ENCODE results near the gene SIRPA. TPM values are rescaled to one million over a fixed set of nuclear protein-coding genes. Genes with fewer than 3 reads are reported as not detected.

The SIRPA gene
- total RNA-seq, 1 donor, result 12.2 TPM

DNA sequence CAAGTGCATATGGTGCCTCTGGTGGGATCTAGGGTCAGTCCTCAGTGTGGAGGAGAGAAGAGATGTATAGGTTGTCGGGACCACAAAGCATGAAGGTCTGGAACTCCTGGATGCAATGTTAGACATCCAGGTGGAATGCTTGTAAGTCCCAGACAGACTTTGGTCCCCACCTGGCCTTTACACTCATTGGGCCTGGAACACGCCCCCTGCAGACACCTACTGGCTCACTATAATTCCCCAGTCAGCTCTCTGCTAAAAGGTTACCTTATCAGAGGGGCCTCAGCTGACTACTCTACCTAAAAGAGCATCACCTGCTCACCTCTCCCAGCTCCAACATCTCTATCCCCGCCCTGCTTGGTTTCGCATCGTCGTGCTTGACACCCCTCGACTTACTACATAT lies 41.7 kb upstream of the SIRPA start:
- TF ChIP-seq CTCF (IDR thresholded peaks at IDR 0.05; ENCODE audit: insufficient read depth, low read length), result no peak
- no peak overlapping the region for H3K4me3 ChIP-seq (ENCODE audit: low read depth, low read length)

DNA sequence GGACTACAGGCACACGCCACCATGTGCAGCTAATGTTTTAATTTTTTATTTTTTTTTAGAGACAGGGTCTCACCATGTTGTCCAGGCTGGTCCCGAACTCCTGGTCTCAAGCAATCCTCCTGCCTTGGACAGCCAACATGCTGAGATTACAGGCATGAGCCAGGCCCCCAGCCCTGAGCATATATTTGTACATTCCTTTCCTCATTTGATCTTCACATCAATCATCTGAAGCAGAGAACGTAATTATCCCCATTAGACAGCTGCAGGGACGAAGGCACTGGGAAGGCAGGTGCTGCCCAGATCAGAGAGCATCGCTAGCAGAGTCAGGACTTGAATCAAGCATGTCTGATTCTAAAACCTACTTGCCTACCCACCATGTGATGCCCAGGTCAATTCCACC lies 41.0 kb upstream of the SIRPA start:
- no peak for DNase-seq (ENCODE audit: low read depth)
- H3K4me3 ChIP-seq (ENCODE audit: low read depth, low read length), result no peak overlapping the region
- no peak for TF ChIP-seq CTCF (IDR thresholded peaks at IDR 0.05; ENCODE audit: insufficient read depth, low read length)

More for the DNA sequence above, 41.7 kb upstream of the SIRPA start:
- no peak for DNase-seq (ENCODE audit: low read depth)

- no peak for DNase-seq (ENCODE audit: low read depth)
- no peak for TF ChIP-seq CTCF (IDR thresholded peaks at IDR 0.05; ENCODE audit: insufficient read depth, low read length)
- H3K4me3 ChIP-seq (ENCODE audit: low read depth, low read length), result no peak overlapping the region
Observed at GRCh38 chr20:1855109-1855508, 40.1 kb upstream of the SIRPA start.

DNA sequence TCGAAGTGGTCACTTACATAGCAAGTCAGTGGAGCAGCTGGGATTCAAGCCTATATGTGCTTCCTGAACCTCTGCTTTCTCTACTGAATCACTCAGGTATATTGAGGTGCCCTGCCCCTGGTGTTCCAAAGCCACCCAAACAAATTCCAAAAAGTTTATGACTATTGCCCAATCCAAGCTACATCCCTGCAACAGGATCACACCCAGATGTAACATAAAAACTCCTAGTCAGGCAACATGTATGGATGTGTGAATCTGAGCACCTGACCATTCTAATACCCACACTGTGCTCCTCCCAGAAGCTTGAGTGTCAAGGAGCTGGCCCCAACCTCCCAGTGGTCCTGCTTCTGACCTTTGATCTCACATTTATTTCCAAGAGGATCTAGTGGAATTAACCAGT lies 39.5 kb upstream of the SIRPA start:
- DNase-seq (ENCODE audit: low read depth), result no peak
- H3K4me3 ChIP-seq (ENCODE audit: low read depth, low read length), result no peak overlapping the region
- TF ChIP-seq CTCF (IDR thresholded peaks at IDR 0.05; ENCODE audit: insufficient read depth, low read length), result no peak

DNA sequence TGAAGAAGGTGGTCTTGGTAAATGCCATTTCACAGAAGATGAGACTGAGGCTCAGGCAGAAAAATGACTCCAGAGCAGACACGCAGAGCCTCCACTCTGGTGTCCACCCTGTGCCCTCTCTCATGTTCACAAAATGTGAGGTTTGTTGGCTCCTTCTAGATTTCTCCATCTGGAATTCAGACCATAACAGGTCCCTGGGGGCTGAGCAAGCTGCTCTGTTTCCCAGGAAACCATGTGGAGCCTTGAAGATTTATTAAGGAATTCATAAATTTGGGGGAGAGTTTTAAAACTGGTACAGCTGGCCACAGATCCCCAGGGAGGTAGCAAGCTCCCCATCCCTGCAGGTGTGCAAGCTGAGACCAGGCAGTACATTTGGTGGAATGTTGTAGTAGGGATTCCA lies 38.8 kb upstream of the SIRPA start:
- no peak overlapping the region for H3K4me3 ChIP-seq (ENCODE audit: low read depth, low read length)
- peak; percentile 43 for DNase-seq (ENCODE audit: low read depth)
- no peak for TF ChIP-seq CTCF (IDR thresholded peaks at IDR 0.05; ENCODE audit: insufficient read depth, low read length)

DNA sequence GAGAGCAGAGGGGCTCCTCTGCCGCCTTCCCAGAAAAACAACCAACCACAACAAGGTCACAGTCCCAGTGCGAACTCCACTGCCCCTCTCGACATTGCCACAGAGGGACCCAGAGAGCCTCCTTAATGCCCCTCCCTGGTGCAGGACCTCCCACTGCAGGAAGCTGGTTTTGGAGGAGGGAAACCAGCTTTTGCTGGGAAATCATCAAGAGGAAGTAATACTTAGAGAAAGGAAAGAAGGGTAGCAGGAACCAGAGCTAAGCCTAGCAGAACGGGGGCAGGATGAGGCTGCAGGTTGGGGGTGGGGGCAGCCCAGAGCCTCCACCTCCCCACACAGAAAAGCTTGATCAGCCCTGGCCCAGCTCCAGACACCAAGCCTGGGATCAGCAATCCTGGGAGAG lies 37.7 kb upstream of the SIRPA start:
- TF ChIP-seq CTCF (IDR thresholded peaks at IDR 0.05; ENCODE audit: insufficient read depth, low read length), result no peak
- H3K4me3 ChIP-seq (ENCODE audit: low read depth, low read length), result no peak overlapping the region
- DNase-seq (ENCODE audit: low read depth), result no peak

DNA sequence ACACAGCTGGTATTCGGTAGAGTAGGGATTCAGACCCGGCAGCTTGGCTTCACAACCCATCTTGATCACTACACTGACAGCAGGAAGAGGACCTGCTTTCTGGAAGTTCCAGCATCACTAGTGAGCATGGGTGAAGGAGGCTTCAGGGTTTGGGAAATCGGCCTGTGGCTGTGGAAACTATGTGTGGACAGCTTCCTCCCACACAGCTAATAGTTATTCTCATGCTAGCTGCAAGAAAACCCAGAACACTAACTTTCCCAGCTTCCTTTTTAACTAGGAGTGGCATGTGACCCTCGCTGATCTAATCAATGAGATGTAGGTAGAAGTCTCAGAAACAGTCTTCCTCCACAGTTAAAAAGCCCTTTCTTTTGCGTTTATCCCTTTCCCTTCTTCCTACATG lies 36.3 kb upstream of the SIRPA start:
- H3K4me3 ChIP-seq (ENCODE audit: low read depth, low read length), result no peak overlapping the region
- DNase-seq (ENCODE audit: low read depth), result no peak
- no peak for TF ChIP-seq CTCF (IDR thresholded peaks at IDR 0.05; ENCODE audit: insufficient read depth, low read length)

Data from fibroblast of the aortic adventitia (primary cell).